ENCODE measurements around the gene SERPINB10.
"Not testable (repeated sequence)": the region's sequence is repeated elsewhere in the genome, so short reads cannot be mapped to it uniquely, and the experiment has no call there.

Gene SERPINB10

DNA sequence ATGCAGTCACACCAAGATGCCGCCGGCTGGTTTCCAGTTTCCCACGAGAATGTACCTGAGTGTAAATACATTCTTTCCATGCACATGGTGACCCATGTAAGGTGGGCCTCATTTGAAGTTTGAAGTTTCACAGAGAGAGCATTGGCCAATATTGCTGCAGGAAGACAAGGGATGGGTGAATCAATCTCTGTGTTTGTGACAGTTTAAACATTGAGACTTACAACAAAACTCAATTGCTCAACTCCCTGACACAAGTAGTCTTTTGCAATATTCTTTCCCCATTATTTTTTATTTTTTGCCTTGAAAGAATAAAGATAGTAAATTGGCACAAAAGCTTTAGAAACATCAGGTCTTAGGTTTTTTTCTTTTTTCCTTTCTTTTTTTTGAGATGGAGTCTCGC is 15.2 kb upstream of the SERPINB10 start:
- FAIRE-seq, result no peak

DNA sequence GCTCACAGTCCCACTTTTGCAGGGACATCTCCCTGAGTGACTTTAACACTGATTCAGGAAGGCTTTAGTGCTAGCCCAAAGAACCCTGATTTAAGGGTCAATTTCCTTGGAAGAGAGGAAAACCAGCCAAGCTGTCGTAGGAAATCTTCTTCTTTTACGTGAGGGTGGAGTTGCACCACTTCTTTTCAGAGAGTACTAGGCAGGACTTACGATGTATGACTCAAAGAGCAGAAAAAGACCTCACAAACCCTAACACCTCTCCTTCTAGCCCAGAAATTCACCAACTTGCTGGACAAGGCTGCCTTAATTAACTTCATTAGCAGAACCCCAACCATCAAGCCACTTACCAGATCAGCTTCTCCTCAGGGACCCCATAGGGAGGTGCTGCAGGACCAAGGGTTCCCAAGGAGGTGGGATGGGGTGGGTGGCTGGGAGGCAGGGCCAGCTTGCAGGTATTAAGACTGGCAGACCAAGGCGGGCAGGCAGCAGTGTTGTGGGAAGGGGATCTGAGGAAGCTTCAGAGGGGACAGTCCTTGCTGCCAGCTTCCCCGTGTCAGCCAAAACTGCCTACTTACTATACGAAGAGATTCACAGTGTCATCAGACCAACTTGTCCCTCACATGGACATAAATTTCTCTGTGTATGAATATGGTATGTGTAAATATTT is 13.5 kb upstream of the SERPINB10 start:
- FAIRE-seq, result no peak

GRCh38 chr18:63895190-63895589 is 12.6 kb upstream of the SERPINB10 start:
- no peak for FAIRE-seq

- FAIRE-seq, result no peak
Measured at GRCh38 chr18:63897072-63897471, 10.7 kb upstream of the SERPINB10 start.

GRCh38 chr18:63899206-63899605 is 8.6 kb upstream of the SERPINB10 start:
- FAIRE-seq, result no peak

DNA sequence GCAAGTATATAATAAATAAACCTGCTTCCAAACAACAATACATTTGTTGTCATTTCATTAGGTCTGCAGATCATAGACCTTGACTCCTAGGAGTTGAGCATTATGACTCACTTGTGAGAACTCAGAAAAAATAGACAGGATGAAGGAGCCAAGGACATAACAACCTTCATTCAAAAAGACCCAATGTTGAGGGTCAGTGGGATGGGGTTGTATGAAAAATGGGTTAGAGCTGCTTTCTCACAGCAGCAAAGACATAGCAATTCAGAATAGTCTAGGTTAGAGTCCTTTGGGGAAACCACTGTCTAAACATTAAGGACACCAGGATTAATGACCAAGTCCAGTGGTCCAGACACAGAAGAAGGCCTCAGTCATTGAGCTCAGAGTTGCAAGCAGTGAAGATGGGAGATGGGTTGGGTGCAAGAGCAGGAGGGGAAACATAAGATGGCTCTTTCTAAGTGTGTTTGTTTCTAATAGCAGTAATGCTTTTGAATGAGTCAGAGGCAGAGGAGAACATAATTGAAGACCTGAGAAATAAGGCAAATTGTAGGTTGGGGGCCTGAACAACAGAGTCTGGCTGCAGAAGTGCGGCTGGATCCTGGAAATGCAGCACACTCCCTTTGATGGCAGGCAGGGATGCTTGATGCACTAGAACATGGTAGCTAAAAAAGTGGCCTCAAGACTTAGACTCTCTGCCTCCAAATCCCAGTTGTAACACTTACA is 3.7 kb upstream of the SERPINB10 start:
- no peak for FAIRE-seq

DNA sequence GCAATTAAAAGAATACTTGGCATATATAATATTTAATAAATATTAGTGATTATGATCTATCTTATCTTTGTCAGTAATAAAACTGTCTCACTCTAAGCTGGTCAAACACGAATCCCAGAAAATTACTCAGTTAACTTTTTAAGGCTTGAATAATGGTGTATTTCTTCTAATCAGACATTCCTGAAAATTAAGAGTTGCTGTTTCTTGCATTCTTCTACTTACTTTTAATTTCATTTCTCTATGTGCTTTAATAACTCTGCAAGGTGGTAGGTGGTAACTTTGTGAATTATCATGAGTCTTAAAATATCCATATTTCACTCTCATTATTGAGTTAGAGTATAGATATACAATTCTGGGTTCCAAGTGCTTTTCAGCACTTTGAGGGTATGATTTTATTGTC is 3.1 kb upstream of the SERPINB10 start:
- FAIRE-seq, result no peak

DNA sequence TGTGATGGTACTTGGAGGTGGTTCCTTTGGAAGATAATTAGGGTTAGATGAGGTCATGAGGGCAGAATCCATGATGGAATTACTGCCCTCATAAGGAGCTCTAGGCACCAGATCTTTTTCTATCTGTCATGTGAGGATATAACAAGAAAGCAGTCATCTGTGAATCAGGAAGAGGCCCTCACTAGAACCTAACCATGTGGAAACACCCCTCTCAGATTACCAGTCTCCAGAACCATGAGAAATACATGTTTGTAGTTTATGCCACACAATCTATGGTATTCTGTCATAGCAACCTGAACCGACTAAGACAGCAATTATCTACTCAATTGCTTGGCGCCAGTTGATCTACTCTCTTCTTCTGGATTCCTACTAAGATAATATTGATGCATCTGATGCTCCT is 2.4 kb upstream of the SERPINB10 start:
- FAIRE-seq, result no peak

- no peak for FAIRE-seq
Measured at GRCh38 chr18:63906056-63906455, 1.7 kb upstream of the SERPINB10 start.

GRCh38 chr18:63908858-63909257 is 1.1 kb downstream of the SERPINB10 start:
- no peak for FAIRE-seq

DNA sequence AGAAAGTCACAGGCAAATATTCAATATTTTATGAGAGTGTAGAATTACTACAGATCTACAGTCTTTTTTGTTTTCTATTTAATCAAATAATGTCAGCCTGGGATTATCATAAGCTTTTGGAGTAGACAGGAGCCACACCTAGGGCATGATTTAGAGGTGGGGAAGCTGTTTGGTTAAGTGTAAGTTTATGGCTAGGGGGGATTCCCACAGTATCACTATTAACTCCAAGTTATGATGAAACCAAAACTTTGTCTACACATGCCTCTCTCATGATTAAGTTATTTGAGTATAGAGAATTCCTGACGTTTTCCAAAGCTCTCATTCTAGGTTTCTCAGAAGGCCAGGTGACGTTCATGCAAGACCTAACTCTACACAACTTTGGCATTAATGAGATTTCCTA is 2.1 kb downstream of the SERPINB10 start:
- no peak for FAIRE-seq

- no peak for FAIRE-seq
Measured at GRCh38 chr18:63917817-63918216, 10.1 kb downstream of the SERPINB10 start.

DNA sequence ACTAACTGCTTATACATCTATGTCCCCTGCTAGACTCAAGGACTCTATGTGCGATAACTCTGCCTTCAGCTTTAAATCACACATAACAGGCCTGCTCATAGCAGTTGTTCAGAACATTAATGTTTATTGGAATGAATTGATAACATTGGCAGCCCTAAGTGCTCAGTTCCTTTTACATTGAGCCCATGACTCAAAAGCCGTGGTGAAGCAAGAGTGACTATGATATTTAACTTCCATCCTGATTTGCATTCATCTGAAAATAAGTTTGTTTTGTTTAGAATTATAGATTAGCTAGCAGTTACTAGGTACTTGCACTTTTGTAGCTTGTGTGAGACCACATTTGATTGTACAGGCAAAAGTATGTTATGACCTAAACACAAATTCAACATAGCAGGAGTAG is 14.3 kb downstream of the SERPINB10 start:
- no peak for FAIRE-seq

DNA sequence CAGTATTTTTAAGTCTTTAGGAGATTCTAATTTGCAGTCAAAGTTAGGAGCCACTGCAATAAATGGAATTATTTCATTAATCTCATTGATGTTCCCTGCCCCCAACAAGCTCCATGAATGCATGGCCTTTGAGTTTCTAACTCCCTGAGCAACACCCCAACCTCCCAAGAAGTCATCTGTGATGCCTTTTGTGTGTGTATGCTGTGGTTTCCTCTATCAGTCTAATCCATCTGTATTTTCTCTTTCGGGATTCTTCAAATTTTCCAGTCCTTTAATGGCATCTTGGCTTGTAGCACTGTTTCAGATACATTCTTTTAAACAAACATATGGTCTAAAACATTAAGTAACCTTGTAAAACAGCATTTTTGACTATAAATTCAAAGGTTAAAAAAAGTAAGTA is 16.8 kb downstream of the SERPINB10 start:
- FAIRE-seq, result no peak

DNA sequence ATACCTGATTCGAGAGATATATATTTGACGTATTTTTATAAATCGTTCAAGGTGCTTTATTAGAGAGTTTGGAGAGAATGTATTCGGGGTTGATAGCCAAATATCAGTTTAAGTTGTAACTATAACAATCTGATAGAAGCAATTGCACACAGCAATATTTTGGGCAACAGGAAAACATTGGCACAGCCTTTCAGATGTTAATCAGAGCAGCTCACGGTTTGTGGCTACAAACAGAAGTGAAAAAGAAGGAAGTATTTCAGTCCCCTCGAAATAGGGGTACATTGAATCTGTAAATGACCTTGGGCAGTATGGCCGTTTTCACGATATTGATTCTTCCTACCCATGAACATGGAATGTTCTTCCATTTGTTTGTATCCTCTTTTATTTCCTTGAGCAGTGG is 20.6 kb downstream of the SERPINB10 start:
- no peak for FAIRE-seq

- FAIRE-seq, result not testable (repeated sequence)
Measured at GRCh38 chr18:63929369-63929768, 21.6 kb downstream of the SERPINB10 start.

DNA sequence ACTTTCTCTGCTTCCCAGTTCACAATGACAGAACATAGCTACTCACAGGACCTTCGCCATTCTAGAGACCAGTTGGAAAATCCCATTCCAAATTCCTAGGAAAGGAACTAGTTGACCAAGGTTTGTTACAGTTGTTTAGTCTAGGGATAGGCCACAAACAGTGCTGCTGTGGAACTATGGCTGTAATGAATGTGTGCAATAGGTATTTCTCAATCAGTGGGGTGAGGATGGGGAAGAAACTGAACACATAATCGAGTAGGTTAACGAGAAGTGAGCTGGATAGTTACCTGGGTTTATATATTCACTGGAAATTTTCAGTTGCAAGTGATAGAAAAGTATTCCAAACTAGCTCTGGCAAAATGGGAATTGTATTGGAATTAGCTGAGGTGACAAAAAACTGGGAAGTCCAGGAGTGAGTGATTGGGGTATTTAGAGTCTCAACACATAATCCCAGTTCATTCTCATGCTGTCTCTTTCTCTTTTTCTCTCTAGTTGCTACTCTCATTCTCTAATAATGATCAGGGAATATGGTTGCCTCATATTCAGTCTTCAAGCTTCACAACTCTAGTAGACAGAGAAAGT is 23.1 kb downstream of the SERPINB10 start:
- FAIRE-seq, result no peak

DNA sequence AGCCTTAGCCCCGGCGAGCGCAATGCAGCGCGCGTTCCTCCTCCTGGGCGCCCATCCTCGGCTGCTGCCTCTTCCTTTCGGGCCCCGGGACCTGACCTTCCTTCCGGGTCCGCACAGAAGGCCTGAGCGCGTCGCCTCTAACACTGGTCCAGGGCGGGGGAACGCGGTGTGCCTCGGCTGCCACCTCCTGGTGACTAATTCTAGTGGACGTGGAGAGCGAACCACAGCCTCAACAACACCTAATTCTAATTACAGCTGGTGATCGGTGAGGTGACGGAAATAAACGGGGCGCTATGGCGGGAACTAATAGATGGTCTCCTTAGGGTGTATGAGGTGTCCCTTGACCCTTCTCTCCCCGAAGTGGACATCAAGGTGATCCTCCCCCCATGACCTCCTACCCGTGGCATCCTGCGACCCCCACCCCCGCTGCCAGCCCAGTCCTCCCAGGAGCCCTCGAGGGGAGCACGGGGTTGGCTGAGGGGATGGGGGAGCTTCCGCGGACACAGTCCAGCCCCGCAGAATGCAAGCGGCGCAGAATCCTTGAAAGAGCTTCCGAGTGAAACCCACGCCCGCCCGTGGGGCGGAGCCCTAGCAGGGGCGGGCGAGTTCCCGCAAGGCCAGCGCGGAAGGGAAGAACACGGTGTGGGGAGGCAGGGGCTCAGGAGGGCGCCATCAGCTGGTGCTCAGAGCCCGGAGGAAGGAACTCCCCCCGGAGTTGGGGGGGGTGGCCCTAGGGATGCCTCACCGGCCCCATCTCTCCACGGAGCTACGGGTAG is 28.6 kb downstream of the SERPINB10 start:
- no peak for FAIRE-seq

DNA sequence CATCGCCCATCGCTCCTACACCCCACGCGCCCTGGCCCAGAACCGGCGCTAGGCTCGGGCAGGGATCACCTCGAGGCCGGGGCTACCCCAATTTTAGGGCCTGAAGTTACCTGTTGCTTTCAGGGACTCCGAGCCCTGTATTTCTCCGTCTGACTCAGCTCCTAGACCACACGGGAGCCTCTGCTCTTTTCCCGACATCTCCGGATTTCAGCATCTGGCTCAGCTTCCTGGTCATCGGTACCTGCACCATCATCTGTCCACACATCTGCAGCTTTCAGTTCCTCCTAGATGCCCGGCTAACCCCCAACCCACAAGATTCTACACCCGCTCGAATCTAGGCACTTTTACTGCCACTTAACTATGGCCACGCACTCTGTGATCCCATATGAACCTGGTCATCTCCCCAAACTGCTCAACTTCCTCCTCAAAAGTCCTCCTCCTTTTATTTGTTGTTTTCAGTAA is 29.2 kb downstream of the SERPINB10 start:
- FAIRE-seq, result no peak

DNA sequence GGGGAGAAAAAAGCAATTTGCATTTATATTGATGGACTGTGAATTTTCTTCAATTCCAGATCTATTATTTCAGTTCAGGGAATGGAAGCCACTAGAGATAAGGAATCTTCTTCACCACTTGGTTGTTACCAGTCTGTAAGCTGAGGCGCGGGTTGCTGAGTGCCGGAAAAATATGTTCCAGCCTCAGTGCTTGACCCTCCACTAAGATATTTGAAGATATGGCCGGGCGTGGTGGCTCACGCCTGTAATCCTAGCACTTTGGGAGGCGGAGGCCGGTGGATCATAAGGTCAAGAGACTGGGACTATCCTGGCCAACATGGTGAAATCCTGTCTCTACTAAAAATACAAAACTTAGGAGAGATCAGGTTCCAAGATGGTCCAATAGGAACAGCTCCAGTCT is 32.2 kb downstream of the SERPINB10 start:
- FAIRE-seq, result no peak

GRCh38 chr18:63940543-63941050 is 32.8 kb downstream of the SERPINB10 start:
- FAIRE-seq, result not testable (repeated sequence)

GRCh38 chr18:63947051-63947790 is 39.5 kb downstream of the SERPINB10 start:
- FAIRE-seq, result no peak

All from TTC549 (cell line).